Panc1 (cell line): ENCODE data around the gene MT1X. TPM values are rescaled to one million over a fixed set of nuclear protein-coding genes. Genes with fewer than 3 reads are reported as not detected.

Experiments
- ATAC-seq: fragments of 200-7000 bp; cut with Tn5 transposase; 2 replicates; pipeline ENCODE4 v1.9.1; 2020; ENCODE audit warnings: mild to moderate bottlenecking, moderate library complexity
- BruUV-seq: library from RNA; stranded (reverse); fragments of 400-500 nt; replicated peaks from 2 replicates; lab custom pipeline; 2021; lab: Mats Ljungman, UMichigan
- CTCF ChIA-PET: fragments of 300-600 bp; sonication (Branson Sonifier 250); formaldehyde crosslinking; loops from one replicate; lab custom pipeline; 2022; ENCODE audit warnings: antibody characterized with exemption; lab: Charles Lee
- POLR2A ChIA-PET: fragments of 300-600 bp; sonication (Branson Sonifier 250); formaldehyde crosslinking; loops from one replicate; lab custom pipeline; 2022; ENCODE audit warnings: antibody characterized with exemption; lab: Charles Lee
- DNase-seq: peaks from one replicate; pipeline ENCODE4 v3.0.0-alpha.2; 2010; ENCODE audit warnings: low read depth, low spot score
- H3K27ac ChIP-seq: 2 replicates; pipeline ENCODE4 v1.5.1; 2011; ENCODE audit warnings: mild to moderate bottlenecking, low read length, inconsistent platforms
- H3K27me3 ChIP-seq: fragments of 200-500 bp; sonication (Bioruptor generic); 2 replicates; pipeline ENCODE4 v1.6.0; 2014; ENCODE audit warnings: low read length, inconsistent platforms; ENCODE audit not compliant: control insufficient read depth, insufficient read depth
- H3K36me3 ChIP-seq: fragments of 200-500 bp; sonication (Bioruptor generic); 2 replicates; pipeline ENCODE4 v1.5.1; 2014; ENCODE audit warnings: inconsistent platforms, mild to moderate bottlenecking, low read length, moderate library complexity; ENCODE audit not compliant: control insufficient read depth, insufficient read depth
- H3K4me1 ChIP-seq: 2 replicates; pipeline ENCODE4 v1.5.1; 2011; ENCODE audit warnings: inconsistent platforms, mild to moderate bottlenecking, low read length, moderate library complexity; ENCODE audit not compliant: control insufficient read depth, insufficient read depth
- H3K4me3 ChIP-seq, 2 experiments: 2 replicates each; pipeline ENCODE4 v1.5.1; 2011 to 2012; ENCODE audit warnings: low read depth in 2 of 2, low read length in 2 of 2, mild to moderate bottlenecking in 2 of 2, inconsistent platforms in 1 of 2, moderate library complexity in 1 of 2
- H3K9me3 ChIP-seq: fragments of 200-500 bp; sonication (Bioruptor generic); 2 replicates; pipeline ENCODE4 v1.5.1; 2014; ENCODE audit warnings: low read depth, mild to moderate bottlenecking, inconsistent platforms, low read length, moderate library complexity; ENCODE audit not compliant: control insufficient read depth, insufficient read depth
- CTCF ChIP-seq: fragments of 450-650 bp; IDR thresholded peaks from 2 replicates; pipeline ENCODE4 v1.5.1; 2017; ENCODE audit warnings: mild to moderate bottlenecking
- POLR2AphosphoS5 ChIP-seq: IDR thresholded peaks from 2 replicates; pipeline ENCODE4 v1.6.1; 2012; ENCODE audit warnings: mild to moderate bottlenecking, low read depth, low read length, moderate library complexity
- REST ChIP-seq, 2 experiments: IDR thresholded peaks; 2 replicates each; pipeline ENCODE4 v1.6.1; 2011 to 2012; ENCODE audit warnings: low read depth in 2 of 2, control low read depth in 1 of 2, low read length in 1 of 2, mild to moderate bottlenecking in 1 of 2, moderate library complexity in 1 of 2; ENCODE audit not compliant: insufficient read depth in 1 of 2
- SIN3A ChIP-seq: IDR thresholded peaks from 2 replicates; pipeline ENCODE4 v1.6.1; 2012; ENCODE audit warnings: low read depth, mild to moderate bottlenecking, low read length, moderate library complexity, borderline replicate concordance; ENCODE audit not compliant: insufficient read depth
- TCF7L2 ChIP-seq: IDR thresholded peaks from 2 replicates; pipeline ENCODE4 v1.6.1; 2011; ENCODE audit warnings: mild to moderate bottlenecking, low read depth, low read length, inconsistent platforms
- in situ Hi-C: cut with HindIII; loops from 2 replicates; pipeline ENCODE4 v1.10.0; 2016; ENCODE audit warnings: low sequenced_read_pairs, low pct_unique_long_range_greater_than_20kb
- intact Hi-C: fragments of 100-400 bp; cut with micrococcal nuclease; formaldehyde crosslinking; loops from one replicate; pipeline ENCODE4 v1.10.0; 2022; ENCODE audit not compliant: unreplicated experiment
- total RNA-seq: library from RNA; stranded (reverse); gene quantifications from one replicate; pipeline ENCODE4 v1.2.1, GENCODE V29; 2021; ENCODE audit not compliant: unreplicated experiment

MT1X gene
- total RNA-seq, 1 experiment from 2014 or later: 25.9 TPM

- Histone ChIP-seq H3K27me3 (no peaks in the 10 kb centered on the region), H3K36me3 (no peaks in the 10 kb centered on the region), H3K9me3 (no peaks in the 10 kb centered on the region), H3K4me1 (peaks cover 7% of the 10 kb centered on the region), H3K4me3 (no peak overlapping the region), H3K27ac (no peak overlapping the region)
- ATAC-seq (no peak), DNase-seq (no peak)
- ChIA-PET POLR2A (no interaction called here), CTCF (no interaction called here)
- in situ Hi-C loops (no loop called here), intact Hi-C loops (no loop called here)
- TF ChIP-seq SIN3A: no peak
- no peak for TF ChIP-seq CTCF
- no peak for TF ChIP-seq REST (IDR thresholded peaks at IDR 0.05; ENCODE audit: insufficient read depth in 1 of 2, low read depth in 2 of 2, low read length in 1 of 2)
- TF ChIP-seq TCF7L2: no peak
- no peak for TF ChIP-seq POLR2AphosphoS5
- BruUV-seq: no TSS peak
These were observed 3.1 kb upstream of the MT1X start for GRCh38 chr16:56679078-56679730.

- peak; percentile 63 for DNase-seq
- in situ Hi-C loops: no loop called here
These were observed 2.5 kb upstream of the MT1X start for GRCh38 chr16:56679818-56680217.

More at GRCh38 chr16:56679818-56680217, 2.5 kb upstream of the MT1X start:
- POLR2A ChIA-PET: no interaction called here
- intact Hi-C loops: no loop called here
- Histone ChIP-seq H3K4me1 (peaks cover 7% of the 10 kb centered on the region), H3K4me3 (no peak overlapping the region), H3K27ac (no peak overlapping the region), H3K36me3 (no peaks in the 10 kb centered on the region), H3K9me3 (no peaks in the 10 kb centered on the region), H3K27me3 (no peaks in the 10 kb centered on the region)
- ATAC-seq: no peak
- TF ChIP-seq TCF7L2 (no peak), POLR2AphosphoS5 (no peak), SIN3A (no peak), REST (IDR thresholded peaks at IDR 0.05; ENCODE audit: insufficient read depth in 1 of 2, low read depth in 2 of 2, low read length in 1 of 2) (no peak), CTCF (no peak)
- BruUV-seq: no TSS peak
- CTCF ChIA-PET: no interaction called here
